ENCODE results near the gene TAS2R46.

DNA sequence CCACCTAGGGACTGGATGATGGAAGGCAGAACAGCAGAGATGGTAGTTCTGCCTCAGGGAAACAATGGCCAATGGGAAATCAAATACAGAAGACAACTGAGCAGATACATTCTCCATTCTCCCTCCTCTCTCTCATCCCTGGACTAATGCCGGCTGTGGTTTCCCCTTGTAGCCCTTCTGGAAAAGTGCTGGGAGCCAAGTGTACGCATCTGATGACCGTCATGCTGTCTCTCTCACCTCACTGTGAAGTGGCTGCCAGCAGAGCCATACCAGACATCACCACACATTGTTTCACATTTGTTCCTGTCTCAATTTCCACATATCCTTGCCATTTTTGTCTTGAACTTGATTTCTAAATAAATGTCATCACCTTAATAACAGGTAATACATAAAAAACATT lies 3.1 kb downstream of the TAS2R46 start:
- TF ChIP-seq POLR2A (IDR thresholded peaks at IDR 0.05; ENCODE audit: low read length) (no peak), GATA1 (IDR thresholded peaks at IDR 0.05; ENCODE audit: low read depth, low read length) (no peak)
